A673 (cell line): ENCODE data around the gene KRTAP10-7. TPM values are rescaled to one million over a fixed set of nuclear protein-coding genes. Genes with fewer than 3 reads are reported as not detected.

Experiments
- BruUV-seq: library from RNA; stranded (reverse); fragments of 400-500 nt; replicated peaks from 2 replicates; lab custom pipeline; 2021; lab: Mats Ljungman, UMichigan
- CTCF ChIA-PET: fragments of 300-600 bp; sonication (Branson Sonifier 250); formaldehyde crosslinking; loops from one replicate; lab custom pipeline; 2022; ENCODE audit warnings: antibody characterized with exemption; lab: Charles Lee
- POLR2A ChIA-PET: fragments of 300-600 bp; sonication (Branson Sonifier 250); formaldehyde crosslinking; loops from one replicate; lab custom pipeline; 2022; ENCODE audit warnings: antibody characterized with exemption; ENCODE audit not compliant: low non-redundant PET; lab: Charles Lee
- DNase-seq: peaks from one replicate; pipeline ENCODE4 v3.0.0-alpha.2; 2015; ENCODE audit warnings: low spot score
- H3K27ac ChIP-seq: fragments of 200-600 bp; sonication (generic); 2 replicates; pipeline ENCODE4 v1.5.1; 2016; ENCODE audit warnings: mixed run types, low read depth, mild to moderate bottlenecking, mixed read lengths, antibody characterized with exemption, low read length; ENCODE audit not compliant: poor library complexity, severe bottlenecking
- H3K27me3 ChIP-seq: fragments of 200-600 bp; sonication (generic); replicated peaks from 2 replicates; pipeline ENCODE4 v1.6.1; 2017; ENCODE audit warnings: mixed run types, low read depth, mild to moderate bottlenecking, mixed read lengths, antibody characterized with exemption, low read length; ENCODE audit not compliant: insufficient read depth, poor library complexity
- H3K36me3 ChIP-seq: fragments of 200-600 bp; sonication (generic); 2 replicates; pipeline ENCODE4 v1.6.1; 2016; ENCODE audit warnings: mixed run types, mild to moderate bottlenecking, mixed read lengths, antibody characterized with exemption, low read length; ENCODE audit not compliant: insufficient read depth, poor library complexity, severe bottlenecking
- H3K4me1 ChIP-seq: fragments of 200-600 bp; sonication (generic); 2 replicates; pipeline ENCODE4 v1.6.1; 2017; ENCODE audit warnings: mixed run types, mild to moderate bottlenecking, mixed read lengths, antibody characterized with exemption, low read length; ENCODE audit not compliant: insufficient read depth, poor library complexity, severe bottlenecking
- H3K4me3 ChIP-seq: fragments of 200-600 bp; sonication (generic); 2 replicates; pipeline ENCODE4 v1.5.1; 2016; ENCODE audit warnings: low read depth, mixed run types, mild to moderate bottlenecking, mixed read lengths, low read length; ENCODE audit not compliant: poor library complexity, severe bottlenecking
- H3K9me3 ChIP-seq: fragments of 200-600 bp; sonication (generic); 2 replicates; pipeline ENCODE4 v1.6.1; 2016; ENCODE audit warnings: mixed run types, low read depth, mild to moderate bottlenecking, mixed read lengths, antibody characterized with exemption, low read length; ENCODE audit not compliant: poor library complexity, severe bottlenecking
- EZH2 ChIP-seq: fragments of 200-600 bp; sonication (generic); IDR thresholded peaks from 2 replicates; pipeline ENCODE4 v1.6.1; 2017; ENCODE audit warnings: borderline replicate concordance, low read depth, mild to moderate bottlenecking, mixed read lengths, antibody characterized with exemption, low read length; ENCODE audit not compliant: poor library complexity, severe bottlenecking
- intact Hi-C: fragments of 100-400 bp; cut with micrococcal nuclease; formaldehyde crosslinking; loops from one replicate; pipeline ENCODE4 v1.10.0; 2022; ENCODE audit not compliant: unreplicated experiment
- total RNA-seq: library from RNA; stranded (reverse); gene quantifications from 2 replicates; pipeline ENCODE4 v1.2.3, GENCODE V29; 2021
- TF ChIP-seq, protein P1 (sequence below): fragments of 300-800, 200-600 bp; sonication (generic); conservative IDR thresholded peaks from 2 replicates; pipeline ENCODE4 v1.5.1; 2017; ENCODE audit warnings: low read depth, mild to moderate bottlenecking, antibody characterized with exemption, low read length, moderate library complexity, mixed read lengths

Gene KRTAP10-7
- total RNA-seq, 1 experiment from 2014 or later = not detected

DNA sequence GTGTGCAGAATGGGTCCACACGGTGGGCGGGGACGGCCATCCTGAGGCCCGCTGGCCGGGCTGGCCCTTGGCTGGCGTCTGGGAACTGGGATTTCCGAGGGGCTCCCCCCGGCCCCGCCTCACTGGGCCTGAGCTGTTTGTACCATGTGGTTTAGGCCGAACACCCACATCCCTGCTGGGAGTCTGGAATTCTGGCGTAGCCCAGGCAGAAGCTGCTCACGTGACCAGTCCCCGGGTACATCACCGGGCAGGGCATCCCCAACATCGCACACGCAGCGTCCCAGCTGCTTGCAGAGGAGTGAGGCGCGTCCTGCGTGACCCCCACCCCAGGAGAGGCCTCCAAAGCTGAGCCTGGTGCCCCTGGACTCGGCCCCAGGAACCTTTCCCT, 2.1 kb downstream of the KRTAP10-7 start:
- no peaks in the 10 kb centered on the region for H3K4me1 ChIP-seq
- no peak overlapping the region for H3K27ac ChIP-seq
- no peak for TF ChIP-seq EZH2
- TF ChIP-seq, protein P1, sequence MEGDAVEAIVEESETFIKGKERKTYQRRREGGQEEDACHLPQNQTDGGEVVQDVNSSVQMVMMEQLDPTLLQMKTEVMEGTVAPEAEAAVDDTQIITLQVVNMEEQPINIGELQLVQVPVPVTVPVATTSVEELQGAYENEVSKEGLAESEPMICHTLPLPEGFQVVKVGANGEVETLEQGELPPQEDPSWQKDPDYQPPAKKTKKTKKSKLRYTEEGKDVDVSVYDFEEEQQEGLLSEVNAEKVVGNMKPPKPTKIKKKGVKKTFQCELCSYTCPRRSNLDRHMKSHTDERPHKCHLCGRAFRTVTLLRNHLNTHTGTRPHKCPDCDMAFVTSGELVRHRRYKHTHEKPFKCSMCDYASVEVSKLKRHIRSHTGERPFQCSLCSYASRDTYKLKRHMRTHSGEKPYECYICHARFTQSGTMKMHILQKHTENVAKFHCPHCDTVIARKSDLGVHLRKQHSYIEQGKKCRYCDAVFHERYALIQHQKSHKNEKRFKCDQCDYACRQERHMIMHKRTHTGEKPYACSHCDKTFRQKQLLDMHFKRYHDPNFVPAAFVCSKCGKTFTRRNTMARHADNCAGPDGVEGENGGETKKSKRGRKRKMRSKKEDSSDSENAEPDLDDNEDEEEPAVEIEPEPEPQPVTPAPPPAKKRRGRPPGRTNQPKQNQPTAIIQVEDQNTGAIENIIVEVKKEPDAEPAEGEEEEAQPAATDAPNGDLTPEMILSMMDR = no peak
- no peaks in the 10 kb centered on the region for H3K36me3 ChIP-seq
- H3K9me3 ChIP-seq = peaks cover 3% of the 10 kb centered on the region
- no TSS peak for BruUV-seq
- ChIA-PET POLR2A (no interaction called here), CTCF (no interaction called here)
- H3K4me3 ChIP-seq = no peak overlapping the region
- DNase-seq = no peak
- H3K27me3 ChIP-seq = no peaks in the 10 kb centered on the region
- intact Hi-C loops = loop anchor here (10.0 kb wide), 1 partner anchor 58 kb away; the partner anchor contains the start of gene KRTAP10-1

DNA sequence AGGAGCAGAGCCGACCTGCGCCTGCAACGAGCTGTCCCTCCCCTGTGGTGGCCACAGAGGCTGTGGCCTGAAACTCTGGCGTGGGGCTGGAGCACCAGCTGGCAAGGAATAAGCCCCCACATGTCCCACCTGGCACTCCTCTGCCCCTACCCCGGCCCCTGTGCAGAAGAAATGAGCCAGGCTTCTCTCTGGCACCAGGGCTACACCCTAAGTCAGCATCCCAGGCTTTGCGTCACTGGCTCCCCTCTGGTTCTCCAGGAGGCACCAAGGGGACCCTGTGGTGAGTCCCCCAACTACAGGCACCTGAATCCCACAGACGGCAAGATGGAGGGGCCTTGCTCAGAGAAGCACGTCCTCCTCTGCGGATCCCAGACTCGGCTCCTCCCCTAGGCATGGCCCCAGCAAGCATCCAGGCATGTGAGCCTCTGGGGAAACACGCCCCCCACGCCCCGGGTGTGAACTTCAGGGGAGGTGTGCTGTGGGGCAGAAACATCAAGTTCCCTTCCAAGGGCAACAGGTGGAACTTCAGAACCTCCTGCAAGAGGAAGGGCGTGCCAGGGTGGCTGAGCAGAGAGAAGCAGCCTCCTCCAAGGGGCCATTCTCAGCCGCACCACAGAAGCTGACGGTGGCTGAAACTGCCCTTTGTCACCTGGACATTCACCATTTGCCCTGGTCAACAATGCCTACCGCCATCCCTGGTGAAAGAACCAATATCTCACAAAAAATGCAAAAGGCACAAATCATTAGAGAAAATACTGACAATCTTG, 2.9 kb downstream of the KRTAP10-7 start:
- ChIA-PET CTCF (no interaction called here), POLR2A (no interaction called here)
- no peak for DNase-seq

DNA sequence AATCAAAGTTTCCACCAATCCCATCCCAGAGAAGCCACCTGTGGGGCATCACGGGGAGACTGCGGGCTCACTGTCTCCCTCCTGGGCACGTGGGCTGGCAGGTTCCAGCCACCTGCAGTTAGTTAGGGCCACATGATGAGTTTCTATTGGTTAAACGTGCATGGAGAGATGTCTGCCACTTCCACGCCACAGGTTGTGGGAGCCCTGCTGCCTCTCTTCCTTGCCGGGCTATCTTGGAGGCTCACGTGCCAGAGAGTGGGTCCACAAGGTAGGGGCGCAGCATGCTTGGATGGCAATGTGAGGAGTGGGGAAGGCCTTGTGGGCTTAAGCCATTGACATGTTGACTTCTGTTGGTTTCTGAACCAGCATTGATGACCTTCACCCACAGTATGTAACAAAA, 3.5 kb downstream of the KRTAP10-7 start:
- DNase-seq = no peak
- TF ChIP-seq EZH2 = no peak
- TF ChIP-seq, protein P1 = no peak
- no peak overlapping the region for H3K4me3 ChIP-seq
- BruUV-seq = no TSS peak
- H3K27me3 ChIP-seq = no peaks in the 10 kb centered on the region
- H3K36me3 ChIP-seq = no peaks in the 10 kb centered on the region
- no peaks in the 10 kb centered on the region for H3K9me3 ChIP-seq
- ChIA-PET CTCF (no interaction called here), POLR2A (no interaction called here)
- no peak overlapping the region for H3K27ac ChIP-seq
- intact Hi-C loops = loop anchor here (10.0 kb wide), 1 partner anchor 59 kb away; the partner anchor contains the start of gene KRTAP10-1
- no peaks in the 10 kb centered on the region for H3K4me1 ChIP-seq

More for the DNA sequence above, 2.9 kb downstream of the KRTAP10-7 start:
- Histone ChIP-seq H3K27ac (no peak overlapping the region), H3K9me3 (peaks cover 3% of the 10 kb centered on the region), H3K36me3 (no peaks in the 10 kb centered on the region), H3K27me3 (no peaks in the 10 kb centered on the region), H3K4me1 (no peaks in the 10 kb centered on the region), H3K4me3 (no peak overlapping the region)
- intact Hi-C loops = loop anchor here (10.0 kb wide), 1 partner anchor 58 kb away; the partner anchor contains the start of gene KRTAP10-1
- no TSS peak for BruUV-seq
- TF ChIP-seq EZH2 = no peak
- TF ChIP-seq, protein P1 = no peak
